ENCODE results near the gene COL8A1. TPM values are rescaled to one million over a fixed set of nuclear protein-coding genes. Genes with fewer than 3 reads are reported as not detected.

The COL8A1 gene
- total and polyA plus RNA-seq, 2 donors (not counting 1 experiment from before 2014, with no cell fraction given) = 0.12 TPM; not detected in 1

DNA sequence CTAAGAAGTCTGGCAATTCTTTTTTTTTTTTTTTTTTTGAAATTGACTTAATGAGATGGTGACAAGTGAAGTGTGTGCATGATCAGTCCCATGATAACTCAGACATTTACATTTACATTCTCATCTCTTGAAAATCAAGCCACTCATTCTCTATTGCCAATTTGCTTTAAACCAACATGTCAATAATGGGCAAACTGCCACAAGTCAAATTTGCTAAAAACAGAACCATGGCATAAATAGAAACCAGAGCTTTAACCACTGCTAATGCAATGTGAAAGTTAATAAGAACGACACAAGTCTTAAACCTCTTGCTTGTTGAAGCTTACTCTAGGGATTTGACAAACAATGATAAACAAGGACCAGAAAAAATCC is 12.0 kb upstream of the COL8A1 start:
- no peaks in the 10 kb centered on the region for H3K27me3 ChIP-seq (replicated peaks in 1 of 4; ENCODE audit: control extremely low read depth in 1 of 4, control insufficient read depth in 3 of 4, insufficient read depth in 4 of 4, low read length in 3 of 4)
- H3K27ac ChIP-seq (ENCODE audit: low read length in 2 of 2) = no peak overlapping the region
- H3K4me3 ChIP-seq (ENCODE audit: control extremely low read depth in 1 of 5, extremely low read depth in 1 of 5, insufficient read depth in 1 of 5, low read depth in 2 of 5, low read length in 4 of 5) = no peak overlapping the region
- H3K79me2 ChIP-seq (ENCODE audit: control insufficient read depth, insufficient read depth, low read length) = no peaks in the 10 kb centered on the region
- H3K4me1 ChIP-seq (ENCODE audit: control insufficient read depth in 2 of 2, insufficient read depth in 2 of 2, low read length in 2 of 2) = no peaks in the 10 kb centered on the region
- CTCF ChIA-PET = no interaction called here
- TF ChIP-seq EZH2 (IDR thresholded peaks at IDR 0.05; ENCODE audit: borderline replicate concordance, insufficient read depth, low read depth, low read length, poor library complexity, severe bottlenecking) = no peak
- TF ChIP-seq, protein P1, sequence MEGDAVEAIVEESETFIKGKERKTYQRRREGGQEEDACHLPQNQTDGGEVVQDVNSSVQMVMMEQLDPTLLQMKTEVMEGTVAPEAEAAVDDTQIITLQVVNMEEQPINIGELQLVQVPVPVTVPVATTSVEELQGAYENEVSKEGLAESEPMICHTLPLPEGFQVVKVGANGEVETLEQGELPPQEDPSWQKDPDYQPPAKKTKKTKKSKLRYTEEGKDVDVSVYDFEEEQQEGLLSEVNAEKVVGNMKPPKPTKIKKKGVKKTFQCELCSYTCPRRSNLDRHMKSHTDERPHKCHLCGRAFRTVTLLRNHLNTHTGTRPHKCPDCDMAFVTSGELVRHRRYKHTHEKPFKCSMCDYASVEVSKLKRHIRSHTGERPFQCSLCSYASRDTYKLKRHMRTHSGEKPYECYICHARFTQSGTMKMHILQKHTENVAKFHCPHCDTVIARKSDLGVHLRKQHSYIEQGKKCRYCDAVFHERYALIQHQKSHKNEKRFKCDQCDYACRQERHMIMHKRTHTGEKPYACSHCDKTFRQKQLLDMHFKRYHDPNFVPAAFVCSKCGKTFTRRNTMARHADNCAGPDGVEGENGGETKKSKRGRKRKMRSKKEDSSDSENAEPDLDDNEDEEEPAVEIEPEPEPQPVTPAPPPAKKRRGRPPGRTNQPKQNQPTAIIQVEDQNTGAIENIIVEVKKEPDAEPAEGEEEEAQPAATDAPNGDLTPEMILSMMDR (IDR thresholded peaks at IDR 0.05) = no peak
- no peaks in the 10 kb centered on the region for H3K36me3 ChIP-seq (replicated peaks in 1 of 2; ENCODE audit: control extremely low read depth in 1 of 2, control insufficient read depth in 1 of 2, extremely low read depth in 1 of 2, insufficient read depth in 2 of 2, low read length in 1 of 2)
- no peak for ATAC-seq (ENCODE audit: low read depth)
- POLR2A ChIA-PET = no interaction called here
- no peak overlapping the region for H3K27ac Mint-ChIP-seq
- H3K4me2 ChIP-seq (replicated peaks; ENCODE audit: low read depth, low read length, poor library complexity, severe bottlenecking) = no peak overlapping the region
- no peak overlapping the region for H3K9ac ChIP-seq (ENCODE audit: low read length)
- H2AFZ ChIP-seq (ENCODE audit: insufficient read depth, low read depth, low read length, poor library complexity, severe bottlenecking) = no peak overlapping the region
- no peaks in the 10 kb centered on the region for H3K4me1 Mint-ChIP-seq
- intact Hi-C loops (cut with micrococcal nuclease) = no loop called here
- no peak overlapping the region for H3K4me3 Mint-ChIP-seq
- WGBS (ENCODE audit: insufficient coverage) = no CpG with 5 or more reads among the region's 1 CpG
- peaks cover 3% of the 10 kb centered on the region for H3K27me3 Mint-ChIP-seq
- no peaks in the 10 kb centered on the region for H4K20me1 ChIP-seq (ENCODE audit: control insufficient read depth, insufficient read depth, low read length, poor library complexity, severe bottlenecking)
- DNase-seq = no peak
- peaks cover 0 to 4% (median 0%) of the 10 kb centered on the region in 3 donors for H3K9me3 ChIP-seq (ENCODE audit: control extremely low read depth in 1 of 3, control insufficient read depth in 2 of 3, insufficient read depth in 1 of 3, low read length in 2 of 3)
- no peaks in the 10 kb centered on the region for H3K9me3 Mint-ChIP-seq (ENCODE audit: insufficient read depth)

GRCh38 chr3:99627062-99627826 is 11.2 kb upstream of the COL8A1 start:
- no peaks in the 10 kb centered on the region for H3K4me1 ChIP-seq (ENCODE audit: control insufficient read depth in 2 of 2, insufficient read depth in 2 of 2, low read length in 2 of 2)
- no peaks in the 10 kb centered on the region for H3K27me3 ChIP-seq (replicated peaks in 1 of 4; ENCODE audit: control extremely low read depth in 1 of 4, control insufficient read depth in 3 of 4, insufficient read depth in 4 of 4, low read length in 3 of 4)
- no peaks in the 10 kb centered on the region for H3K79me2 ChIP-seq (ENCODE audit: control insufficient read depth, insufficient read depth, low read length)
- ChIA-PET CTCF (no interaction called here), POLR2A (no interaction called here)
- no peaks in the 10 kb centered on the region for H3K9me3 Mint-ChIP-seq (ENCODE audit: insufficient read depth)
- H3K36me3 ChIP-seq (replicated peaks in 1 of 2; ENCODE audit: control extremely low read depth in 1 of 2, control insufficient read depth in 1 of 2, extremely low read depth in 1 of 2, insufficient read depth in 2 of 2, low read length in 1 of 2) = no peaks in the 10 kb centered on the region
- 44% methylated on average over 2 of the region's 4 CpGs for WGBS (ENCODE audit: insufficient coverage)
- no peak overlapping the region for H3K9ac ChIP-seq (ENCODE audit: low read length)
- ATAC-seq (ENCODE audit: low read depth) (no peak), DNase-seq (no peak)
- H3K4me1 Mint-ChIP-seq = no peaks in the 10 kb centered on the region
- H3K4me2 ChIP-seq (replicated peaks; ENCODE audit: low read depth, low read length, poor library complexity, severe bottlenecking) = no peak overlapping the region
- H3K9me3 ChIP-seq (ENCODE audit: control extremely low read depth in 1 of 3, control insufficient read depth in 2 of 3, insufficient read depth in 1 of 3, low read length in 2 of 3) = peaks cover 0 to 4% (median 0%) of the 10 kb centered on the region in 3 donors
- H3K27me3 Mint-ChIP-seq = peaks cover 3% of the 10 kb centered on the region
- no peak overlapping the region for H3K27ac ChIP-seq (ENCODE audit: low read length in 2 of 2)
- H4K20me1 ChIP-seq (ENCODE audit: control insufficient read depth, insufficient read depth, low read length, poor library complexity, severe bottlenecking) = no peaks in the 10 kb centered on the region
- intact Hi-C loops (cut with micrococcal nuclease) = no loop called here
- H3K4me3 Mint-ChIP-seq = no peak overlapping the region
- no peak overlapping the region for H2AFZ ChIP-seq (ENCODE audit: insufficient read depth, low read depth, low read length, poor library complexity, severe bottlenecking)
- H3K27ac Mint-ChIP-seq = no peak overlapping the region
- no peak for TF ChIP-seq EZH2 (IDR thresholded peaks at IDR 0.05; ENCODE audit: borderline replicate concordance, insufficient read depth, low read depth, low read length, poor library complexity, severe bottlenecking)
- TF ChIP-seq, protein P1 (IDR thresholded peaks at IDR 0.05) = no peak
- H3K4me3 ChIP-seq (ENCODE audit: control extremely low read depth in 1 of 5, extremely low read depth in 1 of 5, insufficient read depth in 1 of 5, low read depth in 2 of 5, low read length in 4 of 5) = no peak overlapping the region
